NK-92 treated with Interleukin-12 subunit alpha and Interleukin-12 subunit beta, amount 100 ng/mL, for 24 hours (cell line): ENCODE data around the gene ZNF302.
"Not testable (repeated sequence)": the region's sequence is repeated elsewhere in the genome, so short reads cannot be mapped to it uniquely, and the experiment has no call there.

Experiments used
- DNase-seq: peaks from one replicate; lab custom pipeline; 2025; lab: John Stamatoyannopoulos, UW

ZNF302 gene

DNA sequence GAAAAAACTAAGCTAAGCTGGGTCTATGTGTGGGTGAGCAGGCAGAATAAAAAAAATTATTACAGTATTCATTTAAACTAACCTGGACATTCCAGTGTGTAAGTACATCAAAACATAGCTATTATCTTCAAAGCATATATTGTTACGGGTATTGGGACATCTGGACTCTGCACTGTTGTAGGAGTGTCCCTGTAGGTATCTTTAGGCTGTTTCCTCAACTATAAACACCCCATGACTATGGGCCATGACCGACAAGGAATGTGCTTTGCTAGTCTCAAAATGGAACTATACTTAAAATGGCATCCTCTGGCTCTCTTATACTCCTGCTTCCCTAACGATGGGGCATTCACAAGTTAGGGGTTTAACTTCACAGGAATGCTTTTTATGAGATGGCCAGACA, 3.9 kb upstream of the ZNF302 start:
- no peak for DNase-seq

DNA sequence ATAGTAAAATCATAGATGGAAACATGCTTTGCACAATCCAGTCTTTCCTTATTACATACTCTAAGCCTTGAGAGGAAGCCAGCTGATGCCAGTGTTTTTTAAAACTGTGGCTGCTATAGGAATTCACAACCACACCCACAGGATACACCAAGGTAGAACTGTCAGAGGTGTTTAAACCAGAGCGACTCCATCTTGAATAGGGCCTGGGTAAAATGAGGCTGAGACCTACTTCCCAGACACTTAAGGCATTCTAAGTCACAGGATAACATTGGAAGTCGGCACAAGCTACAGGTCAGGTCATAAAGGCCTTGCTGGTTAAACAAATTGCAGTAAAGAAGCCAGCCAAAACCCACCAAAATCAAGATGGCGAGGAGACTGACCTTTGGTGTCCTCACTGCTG, 2.2 kb upstream of the ZNF302 start:
- DNase-seq: no peak

DNA sequence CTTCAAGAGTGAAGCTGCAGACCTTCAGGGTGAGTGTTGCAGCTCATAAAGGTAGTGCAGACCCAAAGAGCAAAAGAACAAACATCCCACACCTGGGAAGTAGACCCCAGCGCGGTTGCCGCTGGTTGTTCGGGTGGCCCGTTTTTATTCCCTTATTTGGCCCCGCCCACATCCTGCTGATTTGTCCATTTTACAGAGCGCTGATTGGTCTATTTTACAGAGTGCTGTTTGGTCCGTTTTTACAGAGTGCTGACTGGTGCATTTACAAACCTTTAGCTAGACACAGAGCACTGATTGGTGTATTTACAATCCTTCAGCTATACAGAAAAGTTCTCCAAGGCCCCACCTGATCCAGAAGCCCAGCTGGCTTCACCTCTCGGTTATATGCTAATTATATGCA, 1.6 kb upstream of the ZNF302 start:
- DNase-seq: no peak

DNA sequence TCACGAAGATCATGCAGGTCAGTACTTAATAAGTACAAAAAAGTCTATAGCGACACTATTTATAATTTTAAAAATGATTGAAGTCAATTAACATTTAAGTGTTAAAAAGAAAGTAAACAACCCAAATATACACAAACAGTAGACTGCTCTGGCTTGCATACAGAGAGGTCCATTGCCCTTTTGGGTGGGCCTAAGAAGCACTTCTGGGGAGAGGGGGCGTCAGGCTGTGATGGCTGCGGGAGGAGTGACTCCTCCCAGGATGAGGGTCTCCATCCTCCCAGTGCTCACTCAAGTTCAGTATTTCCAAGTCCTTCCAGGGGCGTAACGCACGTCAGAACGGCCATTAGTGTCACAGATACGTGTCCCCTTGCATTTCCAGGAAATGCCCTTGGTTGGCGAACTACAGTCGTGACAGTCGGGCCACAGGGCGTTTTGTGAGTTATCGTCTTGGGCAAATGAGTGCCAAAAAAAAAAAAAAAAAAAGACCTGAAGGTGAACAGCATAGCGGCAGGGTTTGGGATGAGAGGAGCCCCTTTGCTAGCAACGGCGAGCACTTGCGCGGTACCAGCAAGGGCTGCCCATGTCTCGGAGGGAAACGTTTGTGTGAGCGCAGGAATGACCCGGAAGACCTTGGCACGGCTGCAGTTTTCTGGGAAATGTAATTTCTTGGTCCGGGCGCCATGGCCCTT, 637 bp upstream of the ZNF302 start, which contains the start of gene SCGB2B2:
SCGB2B2 (minus strand) TSS at position 463 of the 689 bp plus-strand sequence. CDS start 82,596 bp downstream, outside the sequence.
- peak; percentile 83 for DNase-seq

DNA sequence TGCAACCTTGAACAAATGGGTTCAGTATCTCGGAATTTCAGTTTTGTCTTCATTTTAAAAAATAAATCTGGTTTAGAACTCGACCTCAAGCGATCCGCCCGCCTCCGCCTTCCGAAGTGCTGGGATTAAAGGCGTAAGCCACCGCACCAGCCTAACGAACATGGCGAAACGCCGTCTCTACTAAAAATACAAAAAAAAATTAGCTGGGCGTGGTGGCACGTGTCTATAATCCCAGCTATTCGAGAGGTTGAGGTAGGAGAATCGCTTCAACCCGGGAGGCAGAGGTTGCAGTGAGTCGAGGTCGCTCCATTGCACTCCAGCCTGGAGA, 571 bp downstream of the ZNF302 start:
- no peak for DNase-seq

DNA sequence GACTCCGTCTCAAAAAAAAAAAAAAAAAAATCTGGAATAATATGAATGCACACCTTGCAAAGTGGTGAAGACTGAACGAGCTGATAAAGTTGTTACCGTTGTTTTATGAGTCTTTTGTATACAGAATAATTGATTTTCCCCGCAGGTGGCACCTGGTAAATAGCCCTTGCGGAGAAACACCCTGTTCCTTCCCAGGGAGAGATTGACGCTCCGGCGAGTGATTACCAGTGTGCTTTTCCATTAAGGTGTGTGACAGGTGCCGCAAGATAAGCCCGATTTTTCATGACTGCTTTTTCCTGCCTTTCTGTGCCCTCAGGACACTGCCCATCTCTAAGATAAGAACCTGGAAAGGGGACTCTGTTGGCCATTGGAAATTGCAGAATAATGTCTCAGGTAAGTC, 943 bp downstream of the ZNF302 start:
- DNase-seq: no peak

DNA sequence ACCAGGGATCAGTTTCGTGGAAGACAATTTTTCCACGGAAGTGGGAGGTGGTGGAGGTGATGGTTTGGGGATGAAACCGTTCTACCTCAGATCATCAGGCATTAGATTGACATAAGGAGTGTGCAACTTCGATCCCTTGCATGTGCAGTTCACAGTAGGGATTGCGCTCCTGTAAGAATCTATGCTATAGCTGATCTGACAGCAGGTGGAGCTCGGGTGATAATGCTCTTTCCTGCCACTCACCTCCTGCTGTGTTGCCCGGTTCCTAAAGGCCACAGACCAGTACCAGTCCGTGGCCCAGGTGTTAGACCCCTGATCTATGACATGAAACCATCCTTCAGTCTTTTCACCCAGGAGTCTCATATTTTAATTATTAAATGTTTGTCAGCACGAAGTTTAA, 4.0 kb downstream of the ZNF302 start:
- no peak for DNase-seq

DNA sequence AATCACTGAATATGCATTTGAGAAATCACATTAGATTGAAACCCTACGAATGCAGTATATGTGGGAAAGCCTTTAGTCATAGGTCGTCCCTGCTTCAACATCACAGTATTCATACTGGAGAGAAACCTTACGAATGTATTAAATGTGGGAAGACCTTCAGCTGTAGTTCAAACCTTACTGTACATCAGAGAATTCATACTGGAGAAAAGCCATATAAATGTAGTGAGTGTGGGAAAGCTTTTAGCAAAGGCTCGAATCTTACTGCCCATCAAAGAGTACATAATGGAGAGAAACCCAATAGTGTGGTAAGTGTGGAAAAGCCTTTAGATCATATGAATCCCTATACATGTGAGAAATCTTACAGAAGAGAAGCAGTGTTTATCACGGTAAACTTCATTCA, 7.8 kb downstream of the ZNF302 start:
- not testable (repeated sequence) for DNase-seq

DNA sequence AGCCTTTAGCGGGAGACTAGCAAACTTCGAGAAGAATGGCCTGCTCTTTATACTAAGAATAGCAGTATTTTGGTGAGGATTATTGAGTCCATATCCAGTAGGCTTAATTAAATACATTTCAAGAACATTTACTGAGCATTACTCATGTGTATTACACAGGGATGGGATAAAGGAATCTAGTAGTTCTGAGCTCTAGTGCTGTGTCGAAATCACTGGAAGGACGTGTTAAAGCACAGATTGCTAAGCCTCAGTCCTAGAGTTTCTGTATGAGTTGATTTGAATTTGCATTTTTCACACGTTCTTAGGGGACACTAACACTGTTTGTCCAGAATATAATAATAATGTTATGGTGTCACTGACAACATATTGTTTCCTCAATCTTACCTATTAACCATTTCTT, 9.0 kb downstream of the ZNF302 start:
- DNase-seq: no peak

DNA sequence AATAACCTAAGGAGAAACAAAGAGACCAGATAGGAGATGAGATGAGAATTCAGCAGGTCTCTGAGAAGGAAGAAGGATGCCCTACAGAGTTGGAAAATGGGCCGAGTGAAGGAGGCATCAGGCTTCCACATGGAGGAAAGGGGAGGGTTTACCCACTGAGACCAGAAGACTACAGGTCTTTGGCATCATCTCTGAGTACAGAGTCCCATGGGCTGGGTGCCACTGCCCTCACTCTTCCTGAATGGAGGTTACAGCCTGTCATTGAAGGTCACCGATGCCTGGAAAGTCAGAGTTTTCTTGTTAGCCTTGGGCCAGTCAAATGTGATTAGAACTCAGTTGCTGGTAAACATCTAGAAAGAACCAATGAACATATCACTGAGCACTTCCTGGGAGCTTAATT, 9.9 kb downstream of the ZNF302 start:
- DNase-seq: no peak

DNA sequence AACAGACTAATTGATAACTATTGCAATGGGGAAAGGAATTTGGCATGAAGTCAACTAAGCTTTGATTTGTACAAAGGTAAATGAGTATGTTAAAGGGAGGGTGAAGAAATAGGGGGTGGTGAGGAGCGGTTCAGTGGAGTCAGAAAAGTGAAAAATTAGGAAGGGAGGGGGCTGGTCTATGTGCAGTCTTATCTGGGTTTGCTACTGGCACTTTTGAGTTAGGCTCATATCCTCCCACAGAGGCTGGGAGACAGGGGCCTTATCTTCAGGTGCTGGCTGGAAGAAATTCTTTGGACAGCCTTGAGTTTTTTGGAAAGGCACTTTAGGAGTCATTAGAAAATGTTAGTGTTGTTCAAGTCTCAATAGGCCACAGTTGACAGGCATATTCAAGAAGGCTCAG, 11.1 kb downstream of the ZNF302 start:
- no peak for DNase-seq

DNA sequence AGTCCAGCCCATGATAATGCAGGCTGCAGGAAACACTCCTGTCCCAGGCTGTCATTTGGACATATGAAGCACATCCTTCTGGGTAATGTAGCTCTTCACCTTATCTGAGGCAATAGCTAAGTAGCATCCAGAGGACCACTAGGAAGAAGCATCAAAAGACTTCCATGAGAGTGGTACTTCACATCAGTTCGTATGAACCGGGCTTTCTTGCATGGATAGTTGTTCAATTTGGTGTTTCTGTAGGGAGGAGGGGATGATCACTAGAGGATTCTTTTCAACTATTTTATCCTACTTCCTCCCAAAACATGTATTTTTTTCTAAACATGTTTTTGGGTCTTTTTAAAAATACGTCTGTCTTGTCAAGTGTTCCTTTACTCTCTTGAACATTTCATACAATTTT, 12.9 kb downstream of the ZNF302 start:
- no peak for DNase-seq

DNA sequence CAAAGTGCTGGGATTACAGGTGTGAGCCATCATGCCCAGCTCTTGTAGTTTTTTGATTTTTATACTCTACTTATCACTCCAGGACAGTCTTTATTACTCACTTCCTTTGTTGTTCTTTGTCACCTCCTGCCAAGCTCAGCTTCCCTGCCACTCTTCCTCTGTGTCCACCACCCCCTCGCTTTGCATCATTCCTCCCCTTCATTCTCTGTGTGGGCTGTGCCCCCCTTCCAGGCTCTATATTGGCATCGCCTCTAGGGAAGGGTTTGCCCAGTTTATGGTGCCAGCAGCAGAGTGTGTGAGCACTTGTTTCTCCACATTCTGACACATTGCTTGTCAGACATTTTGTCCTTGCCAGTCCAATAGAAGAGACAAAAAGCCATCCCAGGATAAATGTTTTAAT, 15.1 kb downstream of the ZNF302 start:
- DNase-seq: no peak

DNA sequence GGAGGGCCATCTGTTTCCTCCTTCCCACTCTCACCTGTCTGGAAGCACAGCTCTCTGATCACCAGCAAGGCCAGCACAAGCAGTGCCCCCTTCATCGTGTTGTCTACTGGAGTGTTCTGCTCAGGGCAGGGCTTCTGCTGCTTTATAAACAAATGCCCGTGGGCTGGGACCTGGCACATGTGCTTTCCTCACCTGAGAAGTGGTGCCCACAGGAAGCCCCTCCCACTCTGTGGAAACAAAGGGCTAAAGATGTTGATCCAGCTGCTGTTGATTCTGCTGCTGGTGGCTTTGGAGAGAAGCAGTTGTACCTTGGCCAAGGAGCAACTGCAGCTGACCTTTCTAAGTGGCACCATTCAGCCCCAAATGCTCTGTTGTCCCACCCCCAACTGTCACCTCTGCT, 30.2 kb downstream of the ZNF302 start:
- DNase-seq: no peak

DNA sequence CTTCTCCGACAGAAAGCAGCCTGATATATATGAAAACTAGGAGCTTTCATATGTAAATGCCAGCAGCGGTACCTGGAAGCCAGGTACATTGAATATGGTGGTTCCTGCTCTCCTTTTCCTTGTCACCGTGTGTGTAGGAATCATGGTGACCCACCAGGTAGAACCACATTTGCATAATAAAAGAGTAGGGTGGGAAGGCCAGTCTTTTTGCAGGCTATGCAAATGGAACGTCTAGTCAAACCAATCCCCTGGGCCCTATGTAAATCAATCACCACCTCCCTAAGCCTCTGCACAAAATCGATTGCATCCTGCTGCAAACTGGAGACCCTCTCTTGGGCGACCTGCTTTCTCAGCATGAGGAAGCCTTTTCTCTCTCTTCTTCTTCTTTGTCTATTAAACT, 34.4 kb downstream of the ZNF302 start:
- no peak for DNase-seq

DNA sequence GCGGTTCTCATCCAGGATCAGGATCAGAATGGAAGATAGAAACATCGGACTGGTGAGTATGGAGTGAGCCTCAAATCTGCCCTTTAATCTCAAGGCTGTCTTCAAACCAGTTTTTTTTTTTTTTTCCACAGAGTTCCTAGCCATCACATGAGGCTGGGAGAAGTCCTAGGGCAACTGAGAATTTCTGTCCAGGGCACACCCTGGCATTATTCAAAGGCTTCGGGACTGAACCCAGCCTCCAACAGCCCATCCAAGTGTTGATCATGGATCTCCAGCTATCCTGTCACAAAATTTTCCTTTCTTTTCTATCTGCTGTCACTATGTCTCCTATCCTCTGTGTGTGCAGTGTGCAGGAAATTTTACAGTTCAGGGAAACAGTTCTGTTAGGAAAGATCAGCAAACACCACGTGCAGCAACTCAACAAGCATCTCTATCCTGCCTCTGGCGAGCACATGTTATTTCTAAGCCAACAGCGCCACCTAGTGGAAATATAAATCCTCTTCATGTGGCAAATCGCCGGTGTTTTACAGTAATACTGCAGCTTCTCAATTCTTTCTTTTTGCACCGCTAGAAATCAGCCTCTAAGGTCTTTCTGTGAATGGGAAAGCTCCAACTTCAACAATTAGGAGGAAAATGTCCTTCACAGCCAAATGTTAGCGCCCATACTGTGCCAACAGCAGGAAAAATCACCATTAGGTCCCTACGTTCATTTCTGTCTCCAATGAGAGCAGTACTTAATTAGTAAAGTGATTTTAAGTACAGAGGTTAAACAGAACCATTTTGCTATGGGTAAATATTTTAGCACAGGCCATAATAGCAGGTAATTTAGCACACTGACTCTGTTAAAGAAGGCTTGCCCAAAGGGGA, 35.1 kb downstream of the ZNF302 start:
- no peak for DNase-seq

DNA sequence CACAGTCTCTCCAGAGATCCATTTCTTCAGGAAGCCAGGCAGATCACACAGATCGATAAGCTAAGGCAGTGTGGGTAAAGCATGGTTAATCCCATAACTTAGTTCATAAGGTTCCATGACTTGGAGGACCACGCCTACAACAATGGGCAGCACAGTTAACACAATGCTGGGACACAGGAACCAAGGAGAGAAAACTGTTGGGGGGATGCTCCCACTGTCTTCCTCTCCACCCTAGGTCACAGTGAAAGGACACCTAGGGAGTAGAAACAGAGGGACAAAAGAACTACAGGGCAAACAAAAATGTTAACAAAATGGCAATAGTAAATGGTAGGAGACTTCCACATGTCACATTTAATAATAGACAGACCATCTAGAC, 35.8 kb downstream of the ZNF302 start:
- no peak for DNase-seq

DNA sequence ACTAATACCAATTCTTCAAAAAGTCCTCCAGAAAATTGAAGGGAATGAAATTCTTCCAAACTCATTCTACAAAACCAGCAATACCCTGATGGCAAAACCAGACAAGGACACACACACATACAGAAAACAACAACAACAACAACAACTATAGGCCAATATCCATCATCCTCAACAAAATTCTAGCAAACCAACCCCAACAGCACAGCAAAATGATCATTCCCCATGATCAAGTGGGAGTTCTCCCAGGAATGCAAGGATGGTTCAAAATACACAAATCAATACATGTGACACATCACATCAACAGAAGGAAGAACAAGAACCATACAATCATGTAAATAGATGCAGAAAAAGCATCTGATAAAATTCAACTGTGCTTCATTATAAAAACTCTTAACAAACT, 37.9 kb downstream of the ZNF302 start:
- DNase-seq: no peak

DNA sequence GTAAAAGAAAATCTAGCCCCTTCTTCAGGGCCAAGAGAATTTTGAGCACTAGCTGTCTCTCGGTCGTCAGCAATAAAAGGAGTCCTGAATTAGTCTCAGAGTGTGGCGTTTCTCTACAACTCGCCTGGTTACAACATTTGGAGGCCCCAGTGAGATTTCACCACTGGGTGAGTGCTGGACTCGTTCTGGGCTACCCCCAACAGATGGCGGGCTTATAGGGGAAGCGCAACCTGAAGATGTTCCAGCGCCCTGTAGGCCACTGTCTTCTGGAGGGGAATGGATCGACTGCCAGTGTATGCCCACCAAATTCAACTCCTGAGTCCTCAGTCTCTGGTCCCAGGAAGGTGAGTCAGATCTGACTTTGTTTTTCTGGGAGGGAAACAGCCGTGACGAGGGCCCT, 44.9 kb downstream of the ZNF302 start:
- DNase-seq: no peak

DNA sequence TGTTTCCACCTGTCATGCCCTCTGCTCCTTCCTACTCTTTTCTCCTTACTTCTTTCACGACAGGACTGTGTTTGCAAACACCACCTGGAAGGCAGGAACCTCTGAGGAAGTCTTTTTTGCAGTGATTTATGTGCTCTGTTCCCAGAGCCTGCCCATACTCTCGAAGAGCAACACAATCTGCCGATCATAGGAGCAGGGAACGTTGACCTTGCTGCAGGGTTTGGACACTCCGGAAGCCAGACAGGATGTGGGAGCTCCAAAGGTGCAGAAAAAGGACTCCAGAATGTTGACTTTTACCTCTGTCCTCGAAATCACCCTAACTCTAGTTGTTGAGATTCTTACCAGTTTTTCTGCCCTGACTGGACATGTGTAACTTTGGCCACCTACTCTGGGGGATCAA, 47.9 kb downstream of the ZNF302 start:
- DNase-seq: no peak

DNA sequence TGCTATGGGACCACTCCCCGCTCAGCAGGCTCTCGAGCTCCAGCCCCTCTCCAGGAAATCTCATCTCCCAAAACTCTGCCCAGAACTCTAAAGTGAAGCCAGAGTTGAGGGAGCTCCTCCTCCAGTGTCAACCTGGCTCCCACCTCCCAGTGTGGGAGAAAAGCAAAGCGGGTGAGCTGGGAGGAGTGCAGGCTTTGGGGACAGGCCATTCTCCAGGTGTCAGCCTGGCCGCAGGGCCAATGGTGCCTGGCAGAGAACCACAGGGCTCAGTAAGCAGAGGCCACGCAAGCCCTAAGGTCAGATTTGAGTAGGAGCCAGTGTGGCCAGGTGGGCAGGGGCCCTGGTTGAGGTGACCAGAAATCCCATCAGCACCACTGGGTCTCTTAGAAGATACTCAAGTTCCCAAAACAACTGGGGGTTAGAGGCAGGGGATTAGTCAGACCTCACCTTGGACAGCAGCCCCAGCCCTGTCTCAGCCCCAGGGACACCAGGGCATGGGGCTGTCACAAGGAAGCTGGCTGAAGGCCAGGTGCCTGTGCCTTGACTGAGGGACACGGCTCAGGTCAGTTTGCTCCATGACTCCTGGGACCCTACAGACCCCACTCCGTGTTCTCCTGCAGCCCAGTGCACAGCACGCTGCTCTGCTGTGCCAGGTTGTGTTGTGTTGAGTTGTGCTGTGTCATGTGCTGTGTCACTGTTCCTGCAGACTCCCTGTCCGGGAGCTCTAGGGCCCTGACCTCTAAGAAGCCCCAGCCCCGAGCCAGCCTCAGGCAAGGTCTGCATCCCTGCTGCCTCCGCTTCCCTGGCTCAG, 53.7 kb downstream of the ZNF302 start:
- DNase-seq: no peak

DNA sequence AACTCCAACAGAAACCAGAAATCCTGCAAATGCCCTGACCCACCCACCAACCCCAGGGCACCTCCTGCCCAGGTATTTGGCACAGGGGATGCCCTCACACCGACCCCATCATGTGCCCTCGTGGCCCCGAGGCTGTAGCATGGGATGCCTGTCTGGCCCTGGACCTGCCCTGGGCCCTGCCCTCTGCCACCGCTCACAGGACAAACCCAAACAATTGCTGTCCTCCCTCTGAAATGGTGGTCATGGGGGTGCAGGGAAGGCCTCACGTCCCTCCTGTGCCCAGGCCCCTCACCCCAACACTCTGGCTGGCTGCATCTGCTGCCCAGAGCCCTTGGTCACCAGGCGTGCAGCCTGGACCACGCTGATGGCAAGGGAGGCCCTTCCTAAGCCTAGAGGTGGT, 54.5 kb downstream of the ZNF302 start:
- DNase-seq: no peak
